ENCODE measurements around the gene KRT27.

DNA sequence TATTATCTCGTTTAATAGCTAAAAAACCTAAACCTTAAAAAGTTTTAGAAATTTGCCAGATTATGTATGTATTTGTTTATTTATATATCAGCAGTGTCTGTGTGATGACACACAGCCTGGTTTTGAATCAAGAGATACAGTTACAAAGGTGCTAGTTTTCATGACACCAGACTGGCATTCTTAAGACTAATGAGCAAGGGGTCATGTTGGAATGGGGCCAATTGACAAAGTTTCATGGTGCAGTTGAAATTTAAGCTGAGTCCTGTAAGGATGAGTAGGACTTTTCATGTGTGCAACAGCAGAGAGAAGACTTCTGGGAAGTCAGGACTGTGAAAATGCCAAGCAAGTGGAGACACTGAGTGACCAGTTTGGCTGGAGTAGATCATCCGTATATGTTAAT, 43.2 kb upstream of the KRT27 start:
- no peak for TF ChIP-seq POLR2A (IDR thresholded peaks at IDR 0.05)
- TF ChIP-seq, protein P1, sequence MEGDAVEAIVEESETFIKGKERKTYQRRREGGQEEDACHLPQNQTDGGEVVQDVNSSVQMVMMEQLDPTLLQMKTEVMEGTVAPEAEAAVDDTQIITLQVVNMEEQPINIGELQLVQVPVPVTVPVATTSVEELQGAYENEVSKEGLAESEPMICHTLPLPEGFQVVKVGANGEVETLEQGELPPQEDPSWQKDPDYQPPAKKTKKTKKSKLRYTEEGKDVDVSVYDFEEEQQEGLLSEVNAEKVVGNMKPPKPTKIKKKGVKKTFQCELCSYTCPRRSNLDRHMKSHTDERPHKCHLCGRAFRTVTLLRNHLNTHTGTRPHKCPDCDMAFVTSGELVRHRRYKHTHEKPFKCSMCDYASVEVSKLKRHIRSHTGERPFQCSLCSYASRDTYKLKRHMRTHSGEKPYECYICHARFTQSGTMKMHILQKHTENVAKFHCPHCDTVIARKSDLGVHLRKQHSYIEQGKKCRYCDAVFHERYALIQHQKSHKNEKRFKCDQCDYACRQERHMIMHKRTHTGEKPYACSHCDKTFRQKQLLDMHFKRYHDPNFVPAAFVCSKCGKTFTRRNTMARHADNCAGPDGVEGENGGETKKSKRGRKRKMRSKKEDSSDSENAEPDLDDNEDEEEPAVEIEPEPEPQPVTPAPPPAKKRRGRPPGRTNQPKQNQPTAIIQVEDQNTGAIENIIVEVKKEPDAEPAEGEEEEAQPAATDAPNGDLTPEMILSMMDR (IDR thresholded peaks at IDR 0.05), result no peak

Measured in Peyer's patch (tissue), 4 donors.